H1 (cell line): Measurements from ENCODE around the gene TEX29. TPM values are rescaled to one million over a fixed set of nuclear protein-coding genes. Genes with fewer than 3 reads are reported as not detected.

Experiments used
- CTCF ChIA-PET: fragments of 300-600 bp; sonication (Branson Sonifier 250); formaldehyde crosslinking; loops from one replicate; lab custom pipeline; 2021; ENCODE audit not compliant: partially characterized antibody; lab: Charles Lee
- POLR2A ChIA-PET: fragments of 300-600 bp; sonication (Branson Sonifier 250); formaldehyde crosslinking; loops from one replicate; lab custom pipeline; 2021; ENCODE audit warnings: inconsistent platforms; ENCODE audit not compliant: partially characterized antibody; lab: Charles Lee
- DNase-seq, 2 experiments: peaks; one replicate each; pipeline versions ENCODE4 v3.0.0 to v3.0.0-alpha.2; 2010 to 2022; ENCODE audit warnings: low spot score in 2 of 2, low read depth in 1 of 2, mixed read lengths in 1 of 2
- FAIRE-seq: peaks from 2 replicates; lab custom pipeline; 2011; peaks lifted over from hg19 to GRCh38; lab: Jason Lieb, UNC
- H2AFZ ChIP-seq: 2 replicates; pipeline ENCODE4 v1.8.1; 2012; ENCODE audit warnings: low read length, inconsistent platforms
- H2AK5ac ChIP-seq: 2 replicates; pipeline ENCODE4 v1.6.1; 2013; ENCODE audit warnings: low read depth, low read length
- H2BK120ac ChIP-seq: replicated peaks from 2 replicates; pipeline ENCODE3; 2013; ENCODE audit warnings: low read depth, low read length, inconsistent platforms
- H2BK12ac ChIP-seq: 2 replicates; pipeline ENCODE4 v1.6.1; 2013; ENCODE audit warnings: low read depth, low read length
- H2BK15ac ChIP-seq: 2 replicates; pipeline ENCODE4 v1.6.1; 2013; ENCODE audit warnings: low read length
- H2BK20ac ChIP-seq: 2 replicates; pipeline ENCODE4 v1.6.1; 2013; ENCODE audit warnings: low read length
- H2BK5ac ChIP-seq: 2 replicates; pipeline ENCODE4 v1.6.1; 2013; ENCODE audit warnings: low read depth, low read length
- H3K14ac ChIP-seq: 2 replicates; pipeline ENCODE4 v1.6.1; 2013; ENCODE audit warnings: inconsistent platforms; ENCODE audit not compliant: insufficient read length
- H3K18ac ChIP-seq: 2 replicates; pipeline ENCODE4 v1.6.1; 2013; ENCODE audit warnings: low read length; ENCODE audit errors: extremely low read depth
- H3K23ac ChIP-seq: 2 replicates; pipeline ENCODE4 v1.6.1; 2013; ENCODE audit warnings: inconsistent platforms; ENCODE audit not compliant: insufficient read length
- H3K23me2 ChIP-seq: 2 replicates; pipeline ENCODE4 v1.6.1; 2013; ENCODE audit warnings: low read depth, low read length
- H3K27ac ChIP-seq: 2 replicates; pipeline ENCODE4 v1.6.1; 2011; ENCODE audit warnings: low read depth, low read length, inconsistent platforms
- H3K27me3 ChIP-seq, 4 experiments: replicated peaks in 1 of 4; 1 replicate in 1 of 4; 2 replicates in 3 of 4; pipeline versions ENCODE4 v1.6.1 to v1.8.1; 2011 to 2013; ENCODE audit warnings: low read length in 3 of 4, mild to moderate bottlenecking in 3 of 4, inconsistent platforms in 2 of 4, mixed read lengths in 2 of 4, moderate library complexity in 1 of 4; ENCODE audit not compliant: control insufficient read depth in 3 of 4, insufficient read depth in 3 of 4; ENCODE audit errors: extremely low read depth in 1 of 4
- H3K36me3 ChIP-seq, 4 experiments: 2 replicates each; pipeline versions ENCODE4 v1.6.1 to v1.8.1; 2011 to 2013; ENCODE audit warnings: mild to moderate bottlenecking in 4 of 4, low read length in 3 of 4, moderate library complexity in 2 of 4, control low read depth in 1 of 4, inconsistent platforms in 1 of 4; ENCODE audit not compliant: insufficient read depth in 4 of 4, control insufficient read depth in 2 of 4
- H3K4ac ChIP-seq: replicated peaks from 2 replicates; pipeline ENCODE3; 2013; ENCODE audit warnings: low read length, low read depth, mixed read lengths, inconsistent platforms; ENCODE audit not compliant: insufficient read length
- H3K4me1 ChIP-seq, 4 experiments: replicated peaks in 1 of 4; 1 replicate in 1 of 4; 2 replicates in 3 of 4; pipeline versions ENCODE4 v1.6.1 to v1.8.1; 2011 to 2013; ENCODE audit warnings: low read length in 3 of 4, inconsistent platforms in 2 of 4, mixed read lengths in 1 of 4; ENCODE audit not compliant: insufficient read depth in 4 of 4, control insufficient read depth in 3 of 4
- H3K4me2 ChIP-seq, 2 experiments: 2 replicates each; pipeline versions ENCODE4 v1.6.1 to v1.8.1; 2011 to 2013; ENCODE audit warnings: low read depth in 2 of 2, low read length in 2 of 2, control low read depth in 1 of 2, inconsistent platforms in 1 of 2, mild to moderate bottlenecking in 1 of 2; ENCODE audit not compliant: insufficient read depth in 1 of 2
- H3K4me3 ChIP-seq, 4 experiments: fragments of 200-600, 300-600 bp in 1 of 4; sonication (generic), shearing (Covaris generic), sonication (Bioruptor Twin) in 1 of 4; 2 replicates each; pipeline versions ENCODE4 v1.5.1 to v1.8.1; 2011 to 2016; ENCODE audit warnings: low read length in 4 of 4, low read depth in 3 of 4, control low read depth in 2 of 4, inconsistent platforms in 2 of 4, mild to moderate bottlenecking in 2 of 4, mixed read lengths in 1 of 4, moderate library complexity in 1 of 4; ENCODE audit not compliant: insufficient read depth in 2 of 4; ENCODE audit errors: extremely low read depth in 1 of 4
- H3K56ac ChIP-seq: replicated peaks from 2 replicates; pipeline ENCODE3; 2013; ENCODE audit warnings: low read depth, mild to moderate bottlenecking, mixed read lengths, low read length, inconsistent platforms; ENCODE audit not compliant: insufficient read length
- H3K79me1 ChIP-seq: 2 replicates; pipeline ENCODE4 v1.6.1; 2013; ENCODE audit warnings: low read depth, low read length, control low read depth
- H3K79me2 ChIP-seq, 2 experiments: 2 replicates each; pipeline versions ENCODE4 v1.6.1 to v1.8.1; 2012 to 2013; ENCODE audit warnings: low read length in 2 of 2, mild to moderate bottlenecking in 2 of 2, inconsistent platforms in 1 of 2; ENCODE audit not compliant: insufficient read depth in 2 of 2, control insufficient read depth in 1 of 2
- H3K9ac ChIP-seq, 4 experiments: replicated peaks in 1 of 4; 1 replicate in 1 of 4; 2 replicates in 3 of 4; pipeline versions ENCODE4 v1.6.1 to v1.8.1; 2011 to 2013; ENCODE audit warnings: low read depth in 3 of 4, low read length in 3 of 4, control low read depth in 2 of 4, mild to moderate bottlenecking in 2 of 4, moderate library complexity in 2 of 4, inconsistent platforms in 1 of 4; ENCODE audit errors: extremely low read depth in 1 of 4
- H3K9me3 ChIP-seq, 2 experiments: 2 replicates each; pipeline versions ENCODE4 v1.6.1 to v1.8.1; 2012 to 2013; ENCODE audit warnings: mild to moderate bottlenecking in 2 of 2, moderate library complexity in 2 of 2, control low read depth in 1 of 2, inconsistent platforms in 1 of 2, low read depth in 1 of 2, low read length in 1 of 2, mixed read lengths in 1 of 2; ENCODE audit not compliant: insufficient read depth in 2 of 2
- H4K20me1 ChIP-seq, 2 experiments: replicated peaks in 1 of 2; 2 replicates each; pipeline versions ENCODE3 to v1.8.1; 2011 to 2013; ENCODE audit warnings: inconsistent platforms in 2 of 2, low read length in 2 of 2, mild to moderate bottlenecking in 1 of 2; ENCODE audit not compliant: insufficient read depth in 2 of 2, control insufficient read depth in 1 of 2
- H4K5ac ChIP-seq: 2 replicates; pipeline ENCODE4 v1.6.1; 2013; ENCODE audit warnings: low read length, low read depth, mixed read lengths, inconsistent platforms; ENCODE audit not compliant: insufficient read length
- H4K8ac ChIP-seq: 2 replicates; pipeline ENCODE4 v1.8.0; 2013; ENCODE audit warnings: mild to moderate bottlenecking, moderate library complexity, low read length, inconsistent platforms; ENCODE audit not compliant: insufficient read depth; ENCODE audit errors: extremely low read depth
- H4K91ac ChIP-seq: replicated peaks from 2 replicates; pipeline ENCODE3; 2013; ENCODE audit warnings: low read length, mixed read lengths, inconsistent platforms; ENCODE audit not compliant: insufficient read length
- ATF2 ChIP-seq: IDR thresholded peaks from 2 replicates; pipeline ENCODE4 v1.6.1; 2012; ENCODE audit warnings: low read length, inconsistent platforms
- BCL11A ChIP-seq, 2 experiments: IDR thresholded peaks; one replicate each; pipeline ENCODE4 v1.6.1; 2011; ENCODE audit warnings: low read depth in 2 of 2, low read length in 2 of 2, mild to moderate bottlenecking in 2 of 2
- GABPA ChIP-seq: IDR thresholded peaks from 2 replicates; pipeline ENCODE4 v1.6.1; 2011; ENCODE audit warnings: mild to moderate bottlenecking, low read length, moderate library complexity, borderline replicate concordance; ENCODE audit not compliant: insufficient read depth
- GTF2F1 ChIP-seq: IDR thresholded peaks from 2 replicates; pipeline ENCODE4 v1.6.1; 2012; ENCODE audit warnings: low read depth, low read length, improper control_type of control experiment, borderline replicate concordance
- JUND ChIP-seq: IDR thresholded peaks from 2 replicates; pipeline ENCODE4 v1.6.1; 2011; ENCODE audit warnings: mild to moderate bottlenecking, improper control_type of control experiment, low read length
- KDM1A ChIP-seq: fragments of 200-600, 300-600 bp; sonication (generic); IDR thresholded peaks from 2 replicates; pipeline ENCODE4 v1.7.1; 2016; ENCODE audit warnings: mild to moderate bottlenecking, low read length, borderline replicate concordance
- SIRT6 ChIP-seq: IDR thresholded peaks from one replicate; pipeline ENCODE4 v1.7.1; 2012; ENCODE audit warnings: low read length, inconsistent platforms
- SIX5 ChIP-seq: IDR thresholded peaks from 2 replicates; pipeline ENCODE4 v1.6.1; 2011; ENCODE audit warnings: mild to moderate bottlenecking, low read depth, low read length
- SP4 ChIP-seq: IDR thresholded peaks from 2 replicates; pipeline ENCODE4 v1.6.1; 2012; ENCODE audit warnings: low read length, inconsistent platforms
- SRF ChIP-seq: IDR thresholded peaks from 2 replicates; pipeline ENCODE4 v1.6.1; 2011; ENCODE audit warnings: mild to moderate bottlenecking, low read depth, low read length, moderate library complexity
- USF2 ChIP-seq: IDR thresholded peaks from 2 replicates; pipeline ENCODE4 v1.6.1; 2011; ENCODE audit warnings: low read length, improper control_type of control experiment
- WGBS, 2 experiments: shearing (Covaris generic) in 1 of 2; methylation state at CpG; one replicate each; pipeline versions ENCODE4 v1.1.6 to v1.1.7; 2013 to 2015; ENCODE audit warnings: low lambda C conversion rate in 2 of 2, mixed read lengths in 2 of 2, inconsistent platforms in 1 of 2, low coverage in 1 of 2, missing lambda C conversion rate in 1 of 2; ENCODE audit not compliant: insufficient replicate concordance in 2 of 2, insufficient coverage in 1 of 2, insufficient read length in 1 of 2; ENCODE audit errors: extremely low coverage in 1 of 2, missing lambda C conversion rate in 1 of 2; 5-methylcytosine and 5-hydroxymethylcytosine counted together
- polyA plus RNA-seq, 7 experiments: library from polyadenylated mRNA; depleted of rRNA in 3 of 7; stranded (reverse) in 5 of 7; unstranded in 2 of 7; fragments of >200 nt in 5 of 7; fragments of 200-250 nt in 2 of 7; gene quantifications; 1 replicate in 5 of 7; 2 replicates in 1 of 7; 4 replicates in 1 of 7; pipeline versions ENCODE4 v1.2.1 to v1.2.3, GENCODE V29; 2011 to 2013; ENCODE audit warnings: missing spikeins in 2 of 7, mixed read lengths in 2 of 7
- total RNA-seq: library from RNA; stranded (reverse); fragmentation: NEBNext Ultra II Directional; extraction: Animal tissue kit (Norgen Biotek cat#: 25700); gene quantifications from 2 replicates; pipeline ENCODE4 v1.2.1, GENCODE V29; 2021

TEX29 gene
- total and polyA plus RNA-seq, 2 of the 8 experiments (the other 6 are each of a cell fraction or from before 2014, with no cell fraction given): 0.08 TPM; not detected in 1

- FAIRE-seq: no peak
- 89% methylated on average over 5 of the region's 5 CpGs; no CpG with 5 or more reads in 1 of the 2 experiments for WGBS, 2 experiments
- H3K4me1 ChIP-seq: no peaks in the 10 kb centered on the region
- no peak for TF ChIP-seq USF2
- no peak for TF ChIP-seq SP4
- no peak for TF ChIP-seq SRF
- TF ChIP-seq BCL11A (IDR thresholded peaks at IDR 0.05; ENCODE audit: low read depth in 2 of 2, low read length in 2 of 2): no peak
- no peak for TF ChIP-seq GABPA
- no peak for TF ChIP-seq GTF2F1
- TF ChIP-seq KDM1A: no peak
- no peak for TF ChIP-seq SIX5
- no peak for TF ChIP-seq JUND
- no peak for TF ChIP-seq SIRT6
- TF ChIP-seq ATF2: no peak
These were observed 44.3 kb upstream of the TEX29 start for GRCh38 chr13:111275995-111276618.

More at GRCh38 chr13:111275995-111276618, 44.3 kb upstream of the TEX29 start:
- H3K36me3 ChIP-seq: peaks cover 14 to 46% (median 31%) of the 10 kb centered on the region in 4 experiments; a peak in 7 of 8 replicates
- no peak overlapping the region for H3K18ac ChIP-seq
- no peak overlapping the region for H2BK120ac ChIP-seq
- peaks cover 2 to 7% of the 10 kb centered on the region in 2 experiments for H4K20me1 ChIP-seq
- no peak overlapping the region for H3K56ac ChIP-seq
- H3K27ac ChIP-seq: no peak overlapping the region
- H2BK20ac ChIP-seq: no peak overlapping the region
- H3K9ac ChIP-seq: no peak overlapping the region
- H4K5ac ChIP-seq: no peak overlapping the region
- H4K91ac ChIP-seq: no peak overlapping the region
- H4K8ac ChIP-seq: no peak overlapping the region
- peaks cover 2% of the 10 kb centered on the region; the same call in 1 of the 2 replicates for H3K79me1 ChIP-seq
- H3K27me3 ChIP-seq: peaks cover 0 to 1% (median 0%) of the 10 kb centered on the region in 4 experiments; a peak in 1 of 7 replicates
- H3K23me2 ChIP-seq: no peaks in the 10 kb centered on the region
- no peak overlapping the region for H3K4me2 ChIP-seq
- DNase-seq: no peak
- no peak overlapping the region for H2BK15ac ChIP-seq
- H3K14ac ChIP-seq: no peak overlapping the region
- ChIA-PET CTCF (interaction anchor here (0.7 to 1.3 kb wide), 3 partner anchors 9 to 689 kb away, joined by 3 to 5 read pairs (median 3); no protein-coding TSS in a partner anchor), POLR2A (no interaction called here)
- no peak overlapping the region for H2AFZ ChIP-seq
- H3K4me3 ChIP-seq: no peak overlapping the region
- H3K23ac ChIP-seq: no peak overlapping the region
- no peaks in the 10 kb centered on the region; a peak in 1 of 4 replicates for H3K79me2 ChIP-seq
- H2BK5ac ChIP-seq: no peak overlapping the region
- no peaks in the 10 kb centered on the region for H3K9me3 ChIP-seq
- no peak overlapping the region for H2BK12ac ChIP-seq
- H2AK5ac ChIP-seq: no peak overlapping the region
- no peak overlapping the region for H3K4ac ChIP-seq
